Lung microvascular endothelial cell (primary cell): ENCODE measurements around the gene FBXO11. TPM values are rescaled to one million over a fixed set of nuclear protein-coding genes. Genes with fewer than 3 reads are reported as not detected.
A peak's percentile ranks its signal among the peaks of the same experiment; 100 is the strongest.
"Not testable (repeated sequence)": the region's sequence is repeated elsewhere in the genome, so short reads cannot be mapped to it uniquely, and the experiment has no call there.

Source experiments
- DNase-seq, 2 donors: peaks; one replicate each; pipeline versions ENCODE4 v3.0.0 to v3.0.0-alpha.2; 2010; ENCODE audit warnings: low read depth in 2 of 2
- total RNA-seq: library from RNA; depleted of rRNA; stranded (reverse); fragments of >200 nt; gene quantifications from 2 replicates; pipeline ENCODE4 v1.2.1, GENCODE V29; 2014

Gene FBXO11
- total RNA-seq, 1 donor from 2014 or later = 67.9 TPM

- peak in 1 of 2 donors; percentile 37 for DNase-seq
Measured at GRCh38 chr2:47897883-47898731, 8.2 kb downstream of the FBXO11 start.

- not testable (repeated sequence) for DNase-seq
Measured at GRCh38 chr2:47897191-47897882, 9.0 kb downstream of the FBXO11 start.

GRCh38 chr2:47896450-47896968 lies 9.8 kb downstream of the FBXO11 start:
- DNase-seq = no peak

- no peak for DNase-seq
Measured at GRCh38 chr2:47893771-47894170, 12.5 kb downstream of the FBXO11 start.

GRCh38 chr2:47892338-47892730 lies 14.0 kb downstream of the FBXO11 start:
- DNase-seq = no peak

- DNase-seq = no peak
Measured at GRCh38 chr2:47891369-47892337, 14.6 kb downstream of the FBXO11 start.

GRCh38 chr2:47890711-47891368 lies 15.5 kb downstream of the FBXO11 start:
- DNase-seq = no peak

GRCh38 chr2:47888581-47889280 lies 17.6 kb downstream of the FBXO11 start:
- DNase-seq = no peak

- DNase-seq = no peak
Measured at GRCh38 chr2:47876912-47877311, 29.4 kb downstream of the FBXO11 start.

GRCh38 chr2:47872941-47873340 lies 33.4 kb downstream of the FBXO11 start:
- no peak for DNase-seq

GRCh38 chr2:47870641-47871540 lies 35.4 kb downstream of the FBXO11 start:
- DNase-seq = no peak

GRCh38 chr2:47869859-47870595 lies 36.3 kb downstream of the FBXO11 start:
- peak in 1 of 2 donors; percentile 14 for DNase-seq

GRCh38 chr2:47868611-47869352 lies 37.5 kb downstream of the FBXO11 start:
- peak; percentile 28 to 89 for DNase-seq

GRCh38 chr2:47867205-47867604 lies 39.1 kb downstream of the FBXO11 start:
- DNase-seq = peak; percentile 96 to 98

GRCh38 chr2:47864566-47864965 lies 41.7 kb downstream of the FBXO11 start:
- no peak for DNase-seq

- no peak for DNase-seq
Measured at GRCh38 chr2:47862949-47863348, 43.3 kb downstream of the FBXO11 start.

- DNase-seq = not testable (repeated sequence)
Measured at GRCh38 chr2:47853067-47853777, 53.1 kb downstream of the FBXO11 start.
